Mesothelial cell of epicardium (in vitro differentiated cells): Measurements from ENCODE around the gene PMIS2. TPM values are rescaled to one million over a fixed set of nuclear protein-coding genes. Genes with fewer than 3 reads are reported as not detected.

ENCODE experiments used
- DNase-seq, 2 experiments: peaks; one replicate each; pipeline ENCODE4 v3.0.0; 2021; ENCODE audit warnings: low spot score in 2 of 2; ENCODE audit not compliant: unreplicated experiment in 2 of 2
- H3K27ac Mint-ChIP-seq: 2 replicates; pipeline ENCODE4 v1.8.0; 2021; ENCODE audit warnings: mixed read lengths
- H3K27me3 Mint-ChIP-seq: 2 replicates; pipeline ENCODE4 v1.8.0; 2021; ENCODE audit warnings: low read depth, mixed read lengths
- H3K36me3 Mint-ChIP-seq: 2 replicates; pipeline ENCODE4 v1.8.0; 2021; ENCODE audit warnings: mixed read lengths
- H3K4me1 Mint-ChIP-seq: 2 replicates; pipeline ENCODE4 v1.8.0; 2021; ENCODE audit warnings: mixed read lengths
- H3K4me3 Mint-ChIP-seq: 2 replicates; pipeline ENCODE4 v1.8.0; 2021; ENCODE audit warnings: mild to moderate bottlenecking, moderate library complexity, mixed read lengths
- H3K9me3 Mint-ChIP-seq: 2 replicates; pipeline ENCODE4 v1.8.0; 2021; ENCODE audit warnings: mixed read lengths
- CTCF ChIP-seq: fragments of 200-600 bp; sonication (generic); IDR thresholded peaks from one replicate; pipeline ENCODE4 v1.5.0; 2021; ENCODE audit warnings: antibody characterized with exemption; ENCODE audit not compliant: unreplicated experiment
- total RNA-seq: library from RNA; stranded (reverse); gene quantifications from 3 replicates; pipeline ENCODE4 v1.2.1, GENCODE V29; 2021

Gene PMIS2
- total RNA-seq, 1 donor from 2014 or later, result not detected

GRCh38 chr19:35549174-35549788, 36.7 kb upstream of the PMIS2 start:
- DNase-seq, result peak in 1 of 2 experiments; percentile 70
- Mint-ChIP-seq H3K9me3 (no peaks in the 10 kb centered on the region), H3K27me3 (peaks cover 4% of the 10 kb centered on the region), H3K36me3 (no peaks in the 10 kb centered on the region), H3K4me1 (peaks cover 22% of the 10 kb centered on the region), H3K4me3 (no peak overlapping the region), H3K27ac (peak overlapping the region; percentile 24)
- TF ChIP-seq CTCF, result peak; percentile 82

DNA sequence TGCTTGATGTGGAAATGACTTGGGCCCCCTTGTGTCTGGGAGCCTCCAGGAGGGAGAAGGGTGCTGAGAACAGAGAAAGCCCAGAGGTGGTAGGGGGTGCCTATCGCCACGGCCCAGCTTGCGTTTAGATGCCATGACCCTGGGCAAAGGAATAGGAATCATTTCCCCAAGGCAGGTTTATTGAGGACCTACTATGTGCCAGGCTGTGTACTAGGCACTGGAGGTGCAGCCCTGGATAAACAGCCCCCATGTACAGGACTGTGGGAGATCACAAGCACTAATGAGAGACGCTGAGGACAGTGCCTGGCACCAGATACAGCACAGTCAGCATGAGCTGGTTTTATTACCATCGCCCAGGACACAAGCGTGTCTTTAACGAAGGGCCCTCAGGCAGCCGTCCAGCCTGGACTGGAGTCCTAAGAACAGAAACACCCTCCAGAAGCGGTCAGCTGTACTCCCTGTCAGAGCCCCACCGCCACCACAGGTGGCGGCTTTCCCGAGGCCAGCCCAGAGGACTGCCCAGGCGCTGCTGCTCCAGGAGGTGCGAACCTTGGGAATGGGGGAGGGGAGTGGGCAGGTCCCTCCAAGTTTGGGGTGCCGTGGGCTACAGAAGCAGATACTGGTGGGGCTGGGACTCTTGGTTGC, 36.0 kb upstream of the PMIS2 start:
- Mint-ChIP-seq H3K27ac (no peak overlapping the region), H3K9me3 (no peaks in the 10 kb centered on the region), H3K36me3 (no peaks in the 10 kb centered on the region), H3K27me3 (peaks cover 12% of the 10 kb centered on the region), H3K4me1 (peaks cover 15% of the 10 kb centered on the region), H3K4me3 (no peak overlapping the region)
- DNase-seq, result no peak
- TF ChIP-seq CTCF, result no peak

- no peak for DNase-seq
- Mint-ChIP-seq H3K27ac (no peak overlapping the region), H3K4me1 (peaks cover 13% of the 10 kb centered on the region), H3K9me3 (no peaks in the 10 kb centered on the region), H3K4me3 (no peak overlapping the region), H3K27me3 (peaks cover 22% of the 10 kb centered on the region), H3K36me3 (no peaks in the 10 kb centered on the region)
- no peak for TF ChIP-seq CTCF
These were observed 34.7 kb upstream of the PMIS2 start for GRCh38 chr19:35551091-35551810.

GRCh38 chr19:35552534-35553384, 33.2 kb upstream of the PMIS2 start:
- TF ChIP-seq CTCF, result no peak
- Mint-ChIP-seq H3K27me3 (peaks cover 35% of the 10 kb centered on the region), H3K9me3 (no peaks in the 10 kb centered on the region), H3K36me3 (no peaks in the 10 kb centered on the region), H3K27ac (no peak overlapping the region), H3K4me3 (no peak overlapping the region), H3K4me1 (peaks cover 3% of the 10 kb centered on the region)
- no peak for DNase-seq

DNA sequence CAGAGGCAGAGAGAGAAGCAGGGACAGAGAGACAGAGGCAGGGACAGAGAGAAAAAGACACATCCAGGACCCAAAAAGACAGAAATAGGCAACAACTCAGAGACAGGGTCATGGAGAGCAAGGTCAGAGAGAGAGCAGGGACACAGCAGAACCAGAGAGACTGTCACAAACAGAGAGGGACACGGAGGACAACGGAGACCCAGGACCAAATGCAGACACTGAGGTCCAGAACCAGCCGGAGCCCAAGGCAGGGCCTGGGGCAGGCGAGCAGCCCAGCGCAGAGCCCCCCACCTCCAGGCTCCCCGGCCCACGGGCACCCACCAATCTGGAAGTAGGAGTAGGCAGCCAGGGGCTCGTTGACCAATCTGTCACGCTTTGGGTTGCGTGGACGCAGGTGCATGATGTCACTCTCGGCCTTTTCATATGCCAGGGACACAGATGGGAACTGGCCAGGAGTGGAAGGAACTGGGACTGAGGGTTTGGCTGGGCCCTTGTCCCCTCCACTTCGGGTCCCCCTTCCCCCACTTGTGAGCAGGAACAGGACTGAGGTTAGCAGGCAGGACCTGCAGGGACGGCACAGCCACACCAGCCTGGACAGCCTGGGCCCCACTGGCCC, 32.5 kb upstream of the PMIS2 start:
- TF ChIP-seq CTCF, result no peak
- H3K27me3 Mint-ChIP-seq, result peaks cover 41% of the 10 kb centered on the region
- H3K9me3 Mint-ChIP-seq, result no peaks in the 10 kb centered on the region
- H3K4me3 Mint-ChIP-seq, result no peak overlapping the region
- DNase-seq, result no peak
- no peak overlapping the region for H3K27ac Mint-ChIP-seq
- peaks cover 4% of the 10 kb centered on the region for H3K4me1 Mint-ChIP-seq
- H3K36me3 Mint-ChIP-seq, result no peaks in the 10 kb centered on the region
